Activated T-cell treated with anti-CD3 and anti-CD28 coated beads, Interleukin-2, amount 50 U/mL, for 1 hour (primary cell): ENCODE results near the gene LTF.

ENCODE experiments used
- DNase-seq: peaks from one replicate; pipeline ENCODE4 v3.0.0-alpha.2; 2020

LTF gene

DNA sequence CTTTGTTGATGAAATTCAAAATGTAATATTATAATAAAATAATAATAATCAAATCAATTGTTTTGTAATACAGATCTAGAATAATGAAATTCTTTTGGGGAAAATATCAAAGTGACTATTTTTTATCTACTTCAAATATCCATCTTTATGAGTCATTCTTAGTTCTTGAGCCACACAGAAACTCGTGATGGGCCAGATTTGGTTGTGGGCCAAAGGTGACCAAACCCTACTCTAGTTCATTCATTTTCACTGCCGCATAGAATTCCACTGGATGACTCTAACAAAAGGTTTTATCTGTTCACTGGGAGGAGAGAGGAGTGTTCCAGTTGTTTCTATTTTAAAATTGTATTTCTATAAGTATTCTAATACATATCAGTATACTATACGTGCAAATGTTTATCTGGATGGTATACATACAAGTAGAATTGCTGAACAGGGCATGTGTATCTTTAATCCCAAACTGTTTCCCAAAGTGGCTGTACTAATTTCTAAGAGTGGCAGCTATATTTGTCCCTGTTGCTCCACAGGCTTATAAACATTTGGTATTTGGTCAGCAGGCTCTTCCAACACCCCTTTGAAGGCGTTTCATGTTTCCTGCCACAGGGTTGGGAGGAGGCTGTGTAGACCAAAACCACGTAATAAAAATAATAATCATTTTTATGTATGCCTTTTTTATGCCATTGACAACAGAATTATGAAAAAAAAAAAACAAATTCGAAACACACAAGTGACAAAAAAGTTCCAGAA, 25.8 kb upstream of the LTF start:
- DNase-seq, result no peak

- no peak for DNase-seq
Observed at GRCh38 chr3:46489875-46490274, 25.2 kb upstream of the LTF start.

GRCh38 chr3:46489381-46489780, 24.7 kb upstream of the LTF start:
- no peak for DNase-seq

DNA sequence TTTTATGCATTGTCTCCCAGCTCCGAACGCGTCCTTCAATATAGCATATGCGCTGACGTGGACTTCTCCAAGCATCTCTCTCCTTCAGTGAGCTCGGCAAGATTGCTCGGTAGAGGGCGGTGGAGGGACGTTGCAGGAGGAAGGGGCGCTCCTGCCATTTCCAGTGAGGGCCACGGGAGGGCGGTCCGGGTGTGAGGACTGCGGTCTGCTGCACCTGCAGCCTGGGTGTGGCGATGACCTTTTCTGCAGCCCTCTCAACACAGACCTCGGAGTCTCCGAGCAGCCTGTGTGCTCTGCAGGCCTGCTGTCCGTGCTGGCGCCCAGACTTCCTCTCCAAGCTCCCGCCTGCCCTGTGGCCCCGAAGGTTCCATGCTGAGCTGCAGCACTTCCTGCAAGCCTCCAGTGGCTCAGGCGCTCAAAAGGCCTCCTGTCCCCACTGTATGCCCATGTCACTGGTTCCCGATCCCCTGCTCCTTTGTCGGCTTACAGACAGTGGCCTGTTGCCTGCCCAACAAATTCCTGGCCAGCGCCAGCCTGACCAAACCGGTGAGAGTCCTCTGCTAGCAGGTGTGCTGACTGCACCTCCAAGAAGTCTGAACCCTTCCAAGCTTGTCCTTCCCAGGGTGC, 24.1 kb upstream of the LTF start:
- DNase-seq, result peak; percentile 93

- no peak for DNase-seq
Observed at GRCh38 chr3:46485779-46486175, 21.1 kb upstream of the LTF start.

DNA sequence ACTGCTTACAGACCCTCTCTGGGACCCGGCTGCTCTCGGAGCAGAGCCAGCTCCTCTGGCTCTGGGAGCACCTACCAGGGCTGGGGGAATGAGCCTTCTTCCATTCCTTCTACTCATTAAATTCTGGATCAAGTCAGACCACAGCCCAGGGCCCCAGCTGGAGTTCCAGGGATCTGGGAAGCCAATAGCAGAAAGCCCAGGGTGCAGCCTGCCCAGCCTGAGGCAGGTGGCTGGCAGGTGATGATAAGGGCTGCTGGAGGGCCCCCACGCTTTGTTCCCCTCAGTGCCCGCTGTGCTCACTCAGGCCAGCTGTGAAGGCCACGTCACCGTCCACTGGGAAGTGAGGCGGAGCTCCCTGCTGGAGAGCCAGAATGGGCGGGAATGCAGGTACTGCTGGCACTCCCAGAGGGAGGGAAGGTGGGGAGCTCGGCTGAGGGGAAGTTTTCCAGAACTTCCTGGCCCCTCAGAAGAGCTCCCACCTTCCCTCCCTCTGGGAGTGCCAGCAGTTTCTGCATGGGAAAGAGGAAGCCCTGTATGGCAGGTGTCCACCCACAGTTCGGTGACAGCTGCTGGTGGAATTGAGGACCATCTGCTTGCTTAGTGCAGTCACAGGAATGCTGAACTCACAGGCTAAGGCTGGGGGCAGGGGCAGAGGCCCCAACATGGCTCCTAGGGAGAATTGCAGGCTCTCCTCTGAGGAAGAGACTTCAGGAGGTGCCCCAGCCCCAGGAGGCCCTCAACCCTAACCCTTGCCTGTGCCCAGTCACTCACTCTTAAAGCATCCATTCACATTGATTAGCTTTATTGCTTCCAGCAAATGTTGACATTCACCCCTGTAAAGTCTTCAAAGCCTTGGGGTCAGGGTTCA, 20.4 kb upstream of the LTF start:
- no peak for DNase-seq

DNA sequence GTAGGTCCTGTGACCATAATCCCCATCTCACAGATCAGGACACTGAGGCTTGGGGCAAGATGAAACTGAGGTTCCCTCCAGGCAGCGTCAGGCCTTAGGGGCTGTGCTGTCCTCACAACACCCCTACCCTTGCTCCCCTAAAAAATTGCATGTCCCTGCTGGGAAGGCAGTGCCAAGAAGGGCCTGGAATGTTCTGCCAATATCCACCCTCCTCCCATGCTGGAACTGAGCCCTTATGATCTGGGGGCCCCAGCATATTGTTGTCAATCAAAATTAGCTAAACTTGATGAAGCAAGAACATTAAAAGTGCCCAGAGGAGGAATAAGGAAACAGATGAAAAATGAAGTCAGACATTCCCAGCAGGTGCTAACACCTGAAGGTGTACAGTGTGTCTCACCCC, 19.7 kb upstream of the LTF start:
- no peak for DNase-seq

DNA sequence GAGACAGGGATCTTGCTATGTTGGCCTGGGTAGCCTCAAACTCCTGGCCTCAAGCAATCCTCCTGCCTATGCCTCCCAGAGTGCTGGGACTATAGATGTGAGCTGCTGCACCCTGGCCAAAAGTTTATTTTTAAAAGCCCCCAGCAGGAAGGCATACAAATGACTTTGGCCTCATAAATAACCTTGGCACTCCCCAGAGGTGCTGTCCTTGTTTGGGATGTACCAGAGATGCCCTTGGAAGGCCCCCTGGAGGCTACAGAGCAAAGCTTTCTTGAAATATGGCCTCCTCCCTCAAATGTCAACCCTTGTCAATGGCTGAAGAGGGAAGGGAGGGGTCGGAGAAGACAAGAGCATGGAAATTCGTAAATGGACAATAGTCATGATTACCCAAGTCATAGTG, 19.1 kb upstream of the LTF start:
- DNase-seq, result no peak

GRCh38 chr3:46482632-46483350, 18.1 kb upstream of the LTF start:
- DNase-seq, result no peak

GRCh38 chr3:46481636-46482035, 16.9 kb upstream of the LTF start:
- no peak for DNase-seq

- no peak for DNase-seq
Observed at GRCh38 chr3:46480491-46481195, 15.9 kb upstream of the LTF start.

GRCh38 chr3:46479696-46480095, 15.0 kb upstream of the LTF start:
- DNase-seq, result no peak

GRCh38 chr3:46479021-46479420, 14.3 kb upstream of the LTF start:
- no peak for DNase-seq

GRCh38 chr3:46478341-46478740, 13.6 kb upstream of the LTF start:
- no peak for DNase-seq

GRCh38 chr3:46477756-46478155, 13.1 kb upstream of the LTF start:
- DNase-seq, result no peak

- no peak for DNase-seq
Observed at GRCh38 chr3:46477145-46477544, 12.4 kb upstream of the LTF start.

DNA sequence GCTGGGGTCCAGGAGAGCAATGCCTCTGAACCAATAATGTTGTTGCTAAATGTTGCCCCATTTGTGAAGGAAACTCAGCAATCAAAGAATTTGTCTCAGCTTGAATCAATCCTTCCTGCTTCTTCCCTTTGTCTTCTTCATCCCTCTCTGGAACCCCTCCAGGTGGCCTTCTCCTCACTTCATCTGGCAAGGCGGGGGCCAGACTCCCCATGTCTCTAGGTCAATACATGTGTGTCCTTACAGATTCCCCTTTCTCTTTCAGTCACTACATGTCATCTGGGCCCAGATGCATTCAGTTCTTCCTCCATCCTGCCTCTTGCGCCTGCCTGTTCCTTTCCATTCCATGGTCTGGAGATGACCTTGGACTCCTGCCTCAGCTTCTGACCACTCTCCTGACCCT, 8.0 kb upstream of the LTF start:
- DNase-seq, result no peak

- no peak for DNase-seq
Observed at GRCh38 chr3:46471371-46471914, 6.7 kb upstream of the LTF start.

- DNase-seq, result no peak
Observed at GRCh38 chr3:46470831-46471230, 6.1 kb upstream of the LTF start.

GRCh38 chr3:46469680-46470357, 5.1 kb upstream of the LTF start:
- DNase-seq, result no peak

DNA sequence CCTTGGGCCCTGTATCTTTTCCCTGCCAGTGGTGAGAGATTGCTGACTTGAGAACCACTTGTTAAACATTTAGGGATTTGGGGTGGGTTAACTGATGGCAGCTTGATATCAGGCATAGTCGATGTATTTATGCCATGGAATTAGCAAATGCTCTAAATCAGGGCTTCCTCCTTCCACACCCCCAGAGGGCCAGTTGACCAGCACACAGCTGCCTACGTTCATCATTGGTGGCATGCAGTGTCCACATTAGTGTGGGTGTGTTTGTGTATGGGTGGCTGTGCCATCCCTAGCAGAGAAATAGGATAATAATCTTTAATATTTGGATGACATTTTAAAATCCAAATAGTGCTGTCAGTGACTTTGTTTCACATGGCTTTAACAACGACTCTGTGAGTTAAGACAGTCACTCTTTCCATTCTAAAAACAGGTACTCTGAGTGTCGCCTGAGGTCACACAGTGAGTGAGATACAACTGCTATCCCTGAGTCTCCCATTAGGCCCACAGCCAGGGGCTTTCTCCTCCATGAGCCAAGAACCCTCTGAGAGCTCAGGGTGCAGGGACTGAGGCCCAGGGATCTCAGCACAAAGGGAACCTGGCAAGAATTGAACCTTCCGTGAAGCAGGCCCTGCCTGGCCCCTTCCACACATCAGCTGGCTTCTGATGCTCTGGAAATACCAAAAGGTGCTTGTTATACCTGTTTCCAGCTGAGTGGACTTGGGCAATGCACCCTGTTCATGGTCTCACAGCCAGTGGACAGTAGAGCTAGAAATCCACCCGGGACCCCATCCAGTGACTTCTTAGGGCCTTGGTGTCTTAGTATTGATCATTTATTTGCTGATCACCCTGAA, 4.3 kb upstream of the LTF start:
- DNase-seq, result no peak
